NCI-H2029 treated with DMSO at 0.1 percent for 48 hours (cell line): Measurements from ENCODE around the gene SENP2.
"Not testable (repeated sequence)": the region's sequence is repeated elsewhere in the genome, so short reads cannot be mapped to it uniquely, and the experiment has no call there.

ENCODE experiments used
- DNase-seq: peaks from one replicate; lab custom pipeline; 2025; lab: John Stamatoyannopoulos, UW

SENP2 gene

DNA sequence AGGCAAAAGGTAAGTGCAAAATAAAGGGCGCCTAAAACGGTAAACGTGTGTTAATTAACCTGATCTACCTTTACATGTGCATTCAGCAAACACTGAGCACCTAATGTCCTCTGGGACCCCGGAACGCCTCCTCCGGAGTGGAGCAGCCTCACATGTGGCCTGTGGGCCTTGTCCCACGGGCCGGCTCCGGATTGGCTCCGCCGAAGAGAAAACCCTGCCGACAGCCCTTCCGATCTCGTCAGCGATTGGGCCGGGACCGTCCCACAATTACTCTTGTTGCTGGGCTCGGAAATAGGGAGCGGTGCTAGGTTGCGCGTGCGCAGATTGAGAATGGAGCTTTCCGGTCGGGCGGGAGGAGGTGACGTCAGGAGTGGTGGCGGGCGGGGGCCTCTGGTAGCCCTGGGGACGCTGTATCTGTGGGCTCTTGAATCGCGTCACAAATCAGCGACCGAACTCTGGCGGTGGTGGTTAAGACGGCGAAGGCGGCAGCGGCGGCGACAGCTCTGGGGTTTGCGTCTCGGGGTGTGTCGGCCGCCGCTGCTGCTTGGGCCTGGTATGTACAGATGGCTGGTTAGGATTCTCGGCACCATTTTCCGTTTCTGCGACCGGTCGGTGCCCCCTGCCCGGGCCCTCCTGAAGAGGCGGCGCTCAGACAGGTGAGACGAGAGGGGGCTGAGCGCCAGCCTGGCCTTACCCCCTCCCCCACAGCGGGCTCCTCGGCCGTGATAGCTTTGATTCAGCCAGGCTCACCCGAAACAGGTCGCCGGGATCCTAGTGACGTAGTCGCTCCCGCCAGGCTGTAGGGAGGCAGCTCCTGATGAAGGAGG, at the start of gene SENP2:
Gene SENP2 (plus strand): TSS at position 437 of the 827 bp plus-strand sequence. CDS start 119 bp downstream, at position 556.
- peak; percentile 97 for DNase-seq

DNA sequence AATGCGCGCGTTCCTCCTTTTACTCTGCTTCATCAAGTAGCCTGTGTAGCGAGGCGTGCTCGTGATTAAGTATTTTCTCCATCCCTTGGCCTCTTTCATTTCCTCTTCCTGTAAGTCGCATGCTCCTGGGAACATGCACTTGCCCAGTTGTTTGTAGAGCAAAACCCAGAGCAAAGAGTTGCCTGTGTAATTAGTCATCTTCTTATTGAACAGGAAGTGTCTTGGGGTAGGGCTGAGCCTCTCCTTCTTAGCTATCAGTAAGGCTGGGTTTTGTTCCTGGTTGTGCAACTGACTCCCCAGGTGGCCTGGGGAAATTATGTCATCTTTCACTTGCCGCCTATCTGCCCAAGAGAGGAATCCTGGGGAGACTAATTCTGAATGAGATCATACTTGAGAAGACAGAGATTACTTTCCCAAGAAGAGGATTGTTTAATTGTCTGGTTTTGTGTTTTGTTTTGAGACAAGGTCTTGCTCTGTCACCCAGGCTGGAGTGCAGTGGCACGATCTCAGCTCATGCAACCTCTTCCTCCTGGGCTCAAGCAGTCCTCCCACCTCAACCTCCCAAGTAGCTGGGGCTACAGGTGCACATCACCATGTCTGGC, 48.6 kb upstream of the SENP2 start:
- DNase-seq = no peak

DNA sequence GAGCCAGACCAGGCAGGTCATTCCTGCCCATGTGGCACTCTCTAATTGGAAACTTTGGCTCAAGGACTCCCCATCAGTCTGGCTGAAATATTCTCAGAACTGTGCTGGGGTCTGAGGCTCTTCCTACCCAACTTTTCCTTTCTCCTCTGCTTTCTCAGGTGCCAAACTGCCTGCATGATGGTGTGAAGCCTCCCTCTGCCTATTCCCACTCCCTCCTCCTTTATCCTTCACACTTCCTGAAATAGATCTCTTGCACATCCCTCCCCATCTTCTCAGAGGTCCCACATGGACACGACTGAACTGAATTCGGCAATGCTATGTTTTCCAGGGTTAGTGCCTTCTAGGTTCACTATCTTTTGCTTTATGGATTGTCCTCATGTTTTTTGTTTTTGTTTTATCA, 46.2 kb upstream of the SENP2 start:
- DNase-seq = no peak

DNA sequence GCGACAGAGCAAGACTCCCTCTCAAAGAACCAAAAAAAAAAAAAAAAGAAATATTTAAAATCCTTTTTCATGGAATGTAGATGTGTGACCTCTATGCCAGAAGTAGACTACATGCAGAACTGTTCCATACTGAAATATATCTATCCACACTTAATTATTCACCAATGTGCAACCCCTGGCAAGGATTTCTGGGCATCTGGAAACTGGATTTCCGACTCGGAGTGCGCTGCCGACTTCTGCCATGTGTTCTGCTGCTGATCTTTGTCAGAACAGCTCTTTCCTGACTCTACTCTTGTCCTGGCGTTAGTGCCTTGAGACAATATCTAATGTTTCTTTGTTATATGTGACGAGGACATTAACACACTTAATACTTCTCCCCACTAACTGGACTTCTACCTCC, 45.4 kb upstream of the SENP2 start:
- DNase-seq = no peak

DNA sequence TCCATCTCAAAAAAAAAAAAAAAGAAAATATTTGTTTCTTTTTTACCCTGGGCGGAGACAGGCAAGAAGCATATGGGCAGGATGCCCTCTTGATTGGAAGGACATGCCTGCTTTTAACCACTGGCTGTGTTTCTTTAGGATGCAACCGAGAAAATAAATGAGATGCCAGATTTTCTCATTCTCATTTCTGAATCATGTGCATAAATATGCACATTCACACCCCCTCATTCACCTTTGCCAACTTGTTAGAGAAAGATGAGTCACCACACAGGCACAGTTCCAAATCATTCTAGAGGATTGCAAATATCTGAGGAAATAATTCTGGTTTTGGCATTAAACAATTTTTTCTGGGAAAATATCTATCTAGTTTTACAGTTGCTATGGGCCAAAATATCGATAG, 37.0 kb upstream of the SENP2 start:
- DNase-seq = peak; percentile 55

DNA sequence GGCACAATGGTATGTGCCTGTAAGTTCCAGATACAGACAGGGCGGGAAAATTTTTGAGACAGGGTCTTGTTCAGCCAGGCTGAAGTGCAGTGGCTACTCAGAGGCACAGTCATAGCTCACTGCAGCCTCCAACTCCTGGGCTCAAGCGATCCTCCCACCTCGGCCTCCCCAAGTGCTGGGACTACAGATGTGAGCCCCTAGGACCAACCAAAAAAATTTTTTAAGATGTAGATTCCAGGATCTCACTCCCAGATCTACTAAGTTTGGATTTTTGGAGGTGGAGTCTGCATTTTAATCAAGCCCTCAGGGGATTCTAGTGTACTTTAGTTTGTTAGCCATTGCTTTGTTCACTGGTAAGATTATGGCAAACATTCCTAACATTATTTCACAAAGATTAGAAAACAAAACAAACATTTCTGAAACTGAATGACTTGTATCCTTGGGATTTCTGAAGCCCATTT, 36.4 kb upstream of the SENP2 start:
- DNase-seq = no peak

DNA sequence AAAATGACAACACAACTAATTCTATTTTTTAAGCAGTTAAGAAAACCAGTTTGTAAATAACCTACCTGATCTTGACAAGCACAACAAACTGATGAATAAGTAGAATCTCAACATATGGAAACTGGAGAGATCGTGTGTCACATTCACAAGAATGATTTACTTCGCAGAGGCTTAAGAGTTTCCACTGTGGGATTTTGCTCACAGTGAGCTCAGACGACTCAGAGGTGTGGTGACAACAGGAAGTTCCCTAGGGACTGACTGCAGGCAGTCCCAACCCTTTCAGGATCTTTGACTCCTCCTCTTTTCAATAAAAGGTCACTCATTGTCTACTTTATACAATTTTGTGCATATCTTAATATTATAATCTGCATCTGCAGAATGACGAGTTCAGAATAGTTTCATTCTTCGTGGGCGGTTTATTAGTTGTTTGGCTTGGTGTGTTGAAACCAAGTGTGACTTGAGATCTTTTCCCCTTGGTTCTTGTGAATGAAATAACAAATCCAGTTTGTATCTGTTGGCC, 33.7 kb upstream of the SENP2 start, which contains the start of gene LIPH:
Gene LIPH (minus strand): TSS at position 231 of the 520 bp plus-strand sequence. CDS start 117 bp downstream, at position 114.
- DNase-seq = peak; percentile 48

DNA sequence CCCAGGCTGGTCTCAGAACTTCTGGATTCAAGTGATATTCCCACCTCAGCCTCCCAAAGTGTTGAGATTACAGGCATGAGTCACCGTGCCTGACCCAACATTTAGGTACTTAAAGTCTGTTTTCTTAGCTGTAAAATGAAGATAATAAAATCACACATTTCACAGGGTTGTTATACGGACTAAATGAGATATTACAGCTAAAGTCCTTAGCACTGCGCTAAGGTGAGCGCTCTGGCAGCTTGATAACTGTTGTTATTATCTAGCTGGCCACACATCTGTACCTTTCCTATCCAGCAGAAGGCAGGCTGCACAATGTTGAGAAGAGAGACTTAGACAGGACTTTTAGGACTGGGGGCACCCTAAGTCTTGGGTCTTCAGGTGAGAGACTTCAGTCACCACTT, 31.0 kb upstream of the SENP2 start:
- no peak for DNase-seq

DNA sequence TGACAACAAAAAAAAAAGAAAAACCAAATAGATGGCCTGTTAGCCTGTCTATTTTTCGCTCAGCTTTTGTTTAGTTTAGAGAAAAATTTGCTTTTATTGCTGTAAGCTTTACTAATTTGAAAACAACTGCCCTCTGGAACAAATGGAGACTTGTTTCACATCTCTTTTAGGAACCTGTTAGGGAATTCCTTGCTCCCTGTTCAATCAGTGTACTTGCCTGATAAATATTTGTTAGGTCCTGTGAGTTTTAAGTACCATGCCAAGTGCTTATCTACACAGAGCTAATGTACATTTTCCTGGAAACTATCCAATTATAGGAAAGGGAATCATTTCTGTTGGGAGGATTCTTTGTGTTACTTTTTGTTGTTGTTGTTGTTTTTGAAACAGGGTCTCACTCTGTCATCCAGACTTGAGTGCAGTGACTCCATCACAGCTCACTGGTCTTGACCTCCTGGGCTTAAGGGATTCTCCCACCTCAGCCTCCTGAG, 30.2 kb upstream of the SENP2 start:
- DNase-seq = no peak

DNA sequence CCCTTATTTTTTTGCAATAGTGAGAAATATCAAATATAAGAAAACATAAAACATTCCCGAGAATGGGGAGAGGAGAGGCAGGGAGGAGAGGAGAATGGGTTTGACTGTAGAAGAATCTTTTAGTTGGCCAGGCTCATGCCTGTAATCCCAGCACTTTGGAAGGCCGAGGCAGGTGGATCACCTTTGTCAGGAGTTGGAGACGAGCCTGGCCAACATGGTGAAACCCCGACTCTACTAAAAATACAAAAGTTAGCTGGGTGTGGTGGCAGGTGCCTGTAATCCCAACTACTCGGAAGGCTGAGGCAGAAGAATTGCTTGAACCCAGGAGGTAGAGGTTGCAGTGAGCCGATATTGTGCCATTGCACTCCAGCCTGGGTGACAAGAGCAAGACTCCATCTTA, 29.5 kb upstream of the SENP2 start:
- not testable (repeated sequence) for DNase-seq

DNA sequence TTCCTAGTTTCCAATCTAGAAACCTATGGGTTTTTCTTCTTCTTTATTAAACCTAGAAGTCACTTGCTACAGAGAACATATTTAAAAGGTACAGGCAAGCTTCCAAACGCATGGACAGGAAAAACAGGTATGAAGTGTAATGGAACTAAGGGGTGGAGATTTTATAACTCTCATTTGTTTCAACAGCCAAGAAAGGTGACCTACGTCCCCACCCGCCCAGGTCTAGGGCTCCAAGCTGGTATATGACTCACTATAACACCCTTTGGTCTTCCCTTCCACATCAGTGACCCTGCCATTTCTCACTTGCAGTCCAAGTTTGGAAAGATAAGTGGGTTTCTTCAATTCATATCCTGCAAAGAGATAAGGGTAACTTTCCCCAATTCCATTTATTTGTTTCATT, 27.7 kb upstream of the SENP2 start:
- DNase-seq = no peak

DNA sequence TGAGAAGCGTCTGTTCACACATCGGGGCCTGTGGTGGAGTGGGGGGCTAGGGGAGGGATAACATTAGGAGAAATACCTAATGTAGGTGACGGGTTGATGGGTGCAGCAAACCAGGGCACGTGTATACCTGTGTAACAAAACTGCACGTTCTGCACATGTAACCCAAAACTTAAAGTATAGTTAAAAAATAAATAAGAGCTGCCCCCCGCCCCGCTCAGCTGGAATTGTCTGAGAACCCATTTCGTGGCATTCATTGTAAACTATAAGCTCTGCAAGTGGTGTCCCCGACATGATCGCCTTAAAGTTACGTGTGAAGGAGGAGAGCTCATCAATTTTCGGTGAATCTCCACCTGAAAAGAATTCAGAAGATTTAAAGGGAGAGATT, 26.4 kb upstream of the SENP2 start:
- no peak for DNase-seq

DNA sequence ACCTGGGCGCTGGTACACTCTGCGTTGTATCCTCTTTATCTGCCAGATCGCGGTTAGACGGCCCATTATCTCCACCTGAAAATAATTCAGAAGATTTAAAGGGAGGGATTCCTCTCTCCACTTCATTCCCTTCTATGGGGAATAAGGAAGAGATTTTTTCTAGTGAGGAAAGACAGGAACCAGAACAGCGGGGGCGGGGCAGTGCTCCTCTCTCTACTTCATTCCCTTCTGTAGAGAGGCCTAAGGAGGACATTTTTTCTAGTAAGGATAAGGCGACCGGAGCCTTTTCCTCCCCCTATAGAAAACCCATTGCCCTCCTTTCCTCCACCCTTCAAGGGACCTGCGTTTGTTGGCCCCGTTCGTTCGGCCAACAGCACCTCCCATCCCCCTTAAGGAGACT, 25.4 kb upstream of the SENP2 start:
- DNase-seq = no peak

DNA sequence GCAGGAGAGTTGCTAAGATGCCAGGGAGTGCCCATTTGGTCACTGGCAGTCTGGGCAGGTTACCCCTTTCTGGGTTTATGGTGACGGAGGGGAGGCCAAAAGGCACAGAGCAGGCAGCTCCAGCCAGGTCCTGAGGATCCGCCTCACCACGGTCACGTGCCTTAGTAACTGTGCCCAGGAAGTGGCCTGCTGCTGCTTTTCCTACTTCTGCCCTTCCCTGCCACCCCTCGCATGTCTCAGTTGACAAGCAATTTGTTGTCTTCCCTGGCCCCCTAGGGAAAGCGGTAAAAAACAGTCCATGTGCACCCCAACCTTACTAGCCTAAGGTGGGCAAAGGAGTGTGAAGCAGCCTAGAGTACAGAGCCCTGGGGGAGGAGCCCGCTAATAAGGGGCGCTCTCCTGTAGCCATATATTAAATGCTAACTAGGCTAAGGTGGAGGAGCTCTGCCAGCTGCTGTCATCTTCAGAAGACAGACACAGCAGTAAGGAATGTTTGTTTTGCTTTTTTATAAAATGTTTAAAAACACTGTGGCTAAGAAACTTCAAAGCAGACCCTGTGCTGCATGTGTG, 24.6 kb upstream of the SENP2 start:
- no peak for DNase-seq

DNA sequence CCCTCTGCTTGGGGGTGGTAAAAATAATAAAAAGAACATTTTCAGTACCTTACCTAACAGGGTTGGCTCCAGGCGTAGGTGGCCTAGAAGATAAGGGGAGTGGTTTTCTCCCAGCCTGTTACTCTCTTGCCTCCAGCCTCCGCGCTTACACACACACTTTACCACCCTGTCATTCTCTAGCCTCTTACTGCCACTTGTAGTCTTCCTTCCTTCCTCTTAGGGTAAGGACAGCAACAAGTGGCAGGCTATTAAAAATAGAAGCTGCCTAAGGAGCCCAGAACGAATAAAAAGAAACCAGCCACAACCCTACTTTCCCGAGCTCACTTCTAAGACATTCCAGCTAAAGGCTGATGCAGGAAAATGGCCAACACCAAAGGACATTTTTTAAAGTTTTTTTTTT, 24.1 kb upstream of the SENP2 start:
- DNase-seq = no peak

DNA sequence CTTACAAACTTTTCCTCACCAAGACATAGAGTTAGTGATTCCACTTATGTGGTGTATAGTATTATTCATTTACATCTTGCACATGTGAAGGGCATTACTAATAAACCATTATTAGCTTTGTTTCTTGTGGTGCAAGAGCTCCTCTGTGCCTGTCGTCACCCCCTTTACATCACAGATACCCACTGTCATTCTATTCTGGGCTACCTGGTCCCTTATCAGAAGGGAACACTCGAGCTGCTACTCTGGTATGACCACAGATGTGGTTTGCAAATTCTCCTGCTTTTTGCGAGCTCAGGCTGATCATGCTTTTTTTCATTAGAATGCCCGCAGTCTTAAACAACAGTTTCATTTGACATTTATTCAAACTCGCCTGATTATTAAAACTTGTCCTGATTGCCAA, 13.9 kb upstream of the SENP2 start:
- DNase-seq = no peak

DNA sequence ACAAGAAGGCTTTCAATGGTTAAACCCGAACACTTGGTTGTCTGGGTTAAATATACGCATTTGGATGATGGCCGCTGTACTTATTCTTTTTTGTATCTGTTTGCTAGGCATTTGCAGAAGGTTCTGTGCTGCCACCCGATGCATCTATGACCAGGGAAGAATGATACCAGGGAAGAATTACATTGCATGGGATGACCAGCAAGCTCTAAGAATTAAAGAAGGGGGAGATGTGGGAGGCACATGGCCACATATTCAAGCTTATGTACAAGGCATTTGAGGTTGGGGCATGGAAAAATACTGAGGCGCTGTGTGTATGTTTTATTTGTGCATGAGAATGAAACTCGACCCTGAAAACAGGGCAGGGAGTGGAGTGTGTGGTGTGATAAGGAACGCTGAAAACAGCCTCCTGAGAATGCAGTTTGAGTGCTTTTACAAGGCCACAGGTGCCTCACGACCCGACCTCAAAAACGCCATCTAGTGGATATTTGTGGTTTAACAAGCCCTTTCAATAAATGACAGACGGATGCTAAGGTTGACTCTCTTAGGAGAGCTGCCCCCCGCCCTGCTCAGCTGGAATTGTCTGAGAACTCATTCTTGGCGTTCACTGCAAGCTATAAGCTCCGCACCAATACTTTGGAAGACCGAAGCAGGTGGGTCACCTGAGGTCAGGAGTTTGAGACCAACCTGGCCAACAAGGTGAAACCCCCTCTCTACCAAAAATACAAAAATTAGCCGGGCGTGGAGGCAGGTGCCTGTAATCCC, 10.8 kb upstream of the SENP2 start:
- peak; percentile 77 for DNase-seq

DNA sequence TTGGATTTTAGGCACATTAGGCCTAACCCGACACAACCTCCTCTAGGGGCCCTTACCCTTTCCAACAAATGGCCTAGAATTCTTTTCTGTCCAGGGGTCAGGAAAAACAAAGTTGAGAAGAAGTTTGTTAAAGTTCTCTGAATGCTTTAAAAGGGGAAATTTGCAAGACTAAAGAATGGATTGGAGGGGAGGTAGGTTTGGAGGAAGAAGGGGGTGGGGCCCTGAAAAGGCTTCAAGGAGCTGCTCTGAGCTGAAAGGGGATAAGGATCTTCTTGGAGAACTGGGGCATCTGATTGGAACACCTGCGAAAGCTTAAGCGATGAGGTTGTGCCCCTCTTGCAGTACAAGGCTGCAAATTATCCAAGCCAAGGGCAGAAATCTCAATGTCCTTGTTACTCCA, 3.9 kb upstream of the SENP2 start:
- DNase-seq = no peak

DNA sequence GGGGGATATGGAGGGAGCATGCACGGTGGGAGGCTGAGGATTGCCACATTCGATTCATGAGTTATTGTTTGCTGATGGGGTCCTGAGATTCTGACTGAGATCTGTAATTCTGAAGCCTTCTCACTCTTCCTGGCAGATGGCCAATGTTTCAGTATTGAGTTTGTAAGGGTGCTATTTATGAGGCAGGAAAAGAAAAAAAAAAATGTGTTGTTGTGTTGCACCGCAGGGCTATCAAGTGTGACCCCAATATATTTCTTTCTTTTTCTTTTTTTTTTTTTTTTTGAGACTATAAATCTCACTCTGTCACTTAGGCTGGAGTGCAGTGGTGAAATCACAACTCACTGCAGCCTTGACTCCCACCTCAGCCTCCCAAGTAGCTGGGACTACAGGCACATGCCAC, 3.2 kb upstream of the SENP2 start:
- DNase-seq = no peak

DNA sequence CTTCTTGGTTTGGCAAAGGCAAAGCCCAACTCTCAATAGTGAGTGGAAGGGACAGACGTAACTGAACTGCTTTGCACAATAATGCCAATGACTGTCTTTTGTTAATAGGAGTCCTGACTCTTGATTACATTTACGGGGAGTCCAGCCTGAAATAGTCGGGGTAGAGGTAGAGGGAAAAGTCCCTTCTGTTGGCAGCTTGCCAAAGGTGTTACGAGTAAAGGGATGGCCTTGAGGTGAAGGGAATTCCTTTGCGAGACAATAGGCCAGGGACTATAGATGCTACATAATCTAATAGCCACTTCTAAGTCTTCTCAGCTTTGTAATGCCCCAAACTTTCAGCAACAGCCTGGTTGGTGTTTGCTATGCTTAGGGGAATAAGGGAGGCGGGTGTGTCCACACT, 2.2 kb upstream of the SENP2 start:
- no peak for DNase-seq

DNA sequence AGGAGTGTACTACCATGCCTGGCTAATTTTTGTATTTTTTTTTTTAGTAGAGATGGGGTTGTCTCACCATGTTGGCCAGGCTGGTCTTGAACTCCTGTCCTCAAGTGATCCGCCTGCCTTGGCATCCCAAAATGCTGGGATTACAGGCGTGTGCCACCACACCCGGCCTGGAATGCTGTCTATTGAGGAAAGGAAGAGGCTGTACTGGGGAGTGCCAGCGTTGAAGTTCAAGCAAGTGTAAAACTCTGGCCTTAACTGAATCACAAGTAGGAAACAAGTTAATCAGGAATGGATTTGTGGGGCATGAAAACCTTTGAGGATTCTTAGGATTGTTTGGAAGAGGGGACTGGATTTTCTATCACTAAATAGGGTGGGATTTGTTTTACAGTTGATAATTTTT, 1.4 kb upstream of the SENP2 start:
- DNase-seq = no peak

DNA sequence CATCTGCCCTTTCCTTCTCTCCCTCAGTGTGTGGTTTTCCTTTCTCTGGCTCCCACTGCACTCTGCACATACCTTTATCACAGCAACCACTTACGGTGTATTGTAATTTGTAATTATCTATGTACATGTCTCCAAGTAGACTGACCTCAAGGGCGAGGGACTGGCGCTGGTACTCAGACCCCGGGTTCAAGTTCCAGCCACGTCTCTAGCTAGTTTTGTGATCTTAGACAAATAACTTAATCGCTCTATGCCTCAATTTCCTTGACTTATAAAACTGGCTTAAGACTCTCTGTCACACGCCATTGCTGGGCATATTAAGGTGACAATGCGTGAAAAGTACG, 607 bp upstream of the SENP2 start:
- DNase-seq = no peak
